T-cell (primary cell): Measurements from ENCODE around the gene OBP2B. TPM values are rescaled to one million over a fixed set of nuclear protein-coding genes. Genes with fewer than 3 reads are reported as not detected.

Source experiments
- ATAC-seq, 4 experiments: fragments of 200-7000 bp in 3 of 4; fragments of 150-1000 bp in 1 of 4; cut with Tn5 transposase; replicated peaks in 1 of 4; 1 replicate in 3 of 4; 2 replicates in 1 of 4; pipeline ENCODE4 v1.10.0; 2021; ENCODE audit warnings: moderate library complexity in 3 of 4, mild to moderate bottlenecking in 2 of 4, moderate number of reproducible peaks in 1 of 4
- CTCF ChIA-PET, 2 donors: fragments of 300-600 bp; sonication (Branson Sonifier 250); formaldehyde crosslinking; loops; one replicate each; lab custom pipeline; 2022; ENCODE audit warnings: antibody characterized with exemption in 2 of 2; lab: Charles Lee
- POLR2A ChIA-PET, 2 donors: fragments of 300-600 bp; sonication (Branson Sonifier 250); formaldehyde crosslinking; loops; one replicate each; lab custom pipeline; 2022; ENCODE audit warnings: antibody characterized with exemption in 2 of 2; lab: Charles Lee
- DNase-seq, 35 experiments: peaks; one replicate each; pipeline versions ENCODE4 v3.0.0 to v3.0.0-alpha.2; 2013 to 2023
- H3K27ac ChIP-seq: one replicate; pipeline ENCODE4 v1.5.1; 2013; ENCODE audit warnings: low read length
- H3K27me3 ChIP-seq, 2 experiments: replicated peaks in 1 of 2; 1 replicate in 1 of 2; 2 replicates in 1 of 2; pipeline versions ENCODE4 v1.6.1 to v1.7.0; 2013; ENCODE audit warnings: low read length in 1 of 2, mixed read lengths in 1 of 2; ENCODE audit not compliant: control insufficient read depth in 2 of 2, insufficient read depth in 2 of 2; ENCODE audit errors: extremely low read depth in 1 of 2
- H3K36me3 ChIP-seq, 2 donors: 1 replicate in 1 of 2; 2 replicates in 1 of 2; pipeline versions ENCODE4 v1.6.1 to v1.7.0; 2013; ENCODE audit warnings: low read length in 1 of 2; ENCODE audit not compliant: control insufficient read depth in 2 of 2, insufficient read depth in 1 of 2; ENCODE audit errors: extremely low read depth in 1 of 2
- H3K4me1 ChIP-seq, 2 experiments: 1 replicate in 1 of 2; 2 replicates in 1 of 2; pipeline versions ENCODE4 v1.6.1 to v1.7.0; 2013; ENCODE audit warnings: low read length in 2 of 2, mixed read lengths in 1 of 2; ENCODE audit not compliant: insufficient read depth in 2 of 2, control insufficient read depth in 1 of 2; ENCODE audit errors: extremely low read depth in 1 of 2
- H3K4me3 ChIP-seq, 2 donors: 1 replicate in 1 of 2; 2 replicates in 1 of 2; pipeline versions ENCODE4 v1.5.1 to v1.7.0; 2013; ENCODE audit warnings: mild to moderate bottlenecking in 2 of 2, low read length in 1 of 2, moderate library complexity in 1 of 2; ENCODE audit not compliant: control insufficient read depth in 1 of 2; ENCODE audit errors: extremely low read depth in 1 of 2
- H3K9me3 ChIP-seq: 2 replicates; pipeline ENCODE4 v1.7.0; 2013
- H3K27ac Mint-ChIP-seq, 2 donors: one replicate each; pipeline ENCODE4 v1.8.0; 2020 to 2021; ENCODE audit warnings: mild to moderate bottlenecking in 2 of 2, mixed read lengths in 2 of 2
- H3K27me3 Mint-ChIP-seq, 2 donors: one replicate each; pipeline ENCODE4 v1.8.0; 2021 to 2022; ENCODE audit warnings: mixed read lengths in 2 of 2
- H3K36me3 Mint-ChIP-seq: one replicate; pipeline ENCODE4 v1.8.0; 2021; ENCODE audit warnings: mixed read lengths
- H3K4me1 Mint-ChIP-seq, 3 donors: one replicate each; pipeline ENCODE4 v1.8.0; 2020 to 2022; ENCODE audit warnings: mixed read lengths in 3 of 3, mild to moderate bottlenecking in 1 of 3
- H3K4me3 Mint-ChIP-seq, 3 donors: one replicate each; pipeline ENCODE4 v1.8.0; 2020 to 2022; ENCODE audit warnings: mild to moderate bottlenecking in 3 of 3, mixed read lengths in 3 of 3, moderate library complexity in 3 of 3
- H3K9me3 Mint-ChIP-seq, 3 donors: one replicate each; pipeline ENCODE4 v1.8.0; 2020 to 2022; ENCODE audit warnings: mixed read lengths in 3 of 3
- WGBS: methylation state at CpG from one replicate; pipeline ENCODE4 v1.1.5; 2013; ENCODE audit warnings: missing lambda C conversion rate; ENCODE audit not compliant: insufficient coverage; 5-methylcytosine and 5-hydroxymethylcytosine counted together
- total RNA-seq, 35 experiments: library from RNA in 6 of 35; stranded (reverse) in 6 of 35; fragments of 120-200 nt in 1 of 35; gene quantifications; one replicate each; pipeline versions ENCODE4 v1.2.1 to v1.2.4 and lab custom pipeline; 2013 to 2026

Gene OBP2B
- total RNA-seq, 5 donors from 2014 or later (not counting 1 experiment from before 2014, with no cell fraction given), result not detected

DNA sequence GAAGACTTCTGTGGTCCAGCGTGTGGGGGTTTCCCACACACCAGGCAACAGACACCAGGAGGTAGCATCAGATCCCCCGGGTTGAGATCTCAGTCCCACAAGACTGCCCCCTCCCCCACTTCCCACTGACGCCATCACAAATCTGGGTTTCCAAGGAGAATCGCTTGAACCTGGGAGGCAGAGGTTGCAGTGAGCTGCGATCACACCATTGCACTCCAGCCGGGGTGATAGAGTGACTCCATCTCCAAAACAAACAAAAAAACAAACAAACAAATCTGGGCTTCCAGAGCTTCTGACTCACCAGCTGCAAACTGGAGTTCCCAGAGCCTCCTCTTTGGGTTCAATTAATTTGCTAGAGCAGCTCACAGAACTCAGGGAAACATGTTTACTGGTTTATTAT lies 40.6 kb downstream of the OBP2B start:
- H3K4me3 ChIP-seq, result no peak overlapping the region
- peaks cover 0 to 18% of the 10 kb centered on the region in 2 experiments for H3K27me3 ChIP-seq
- Mint-ChIP-seq H3K4me1 (peaks cover 0 to 5% (median 3%) of the 10 kb centered on the region in 3 donors), H3K27ac (no peak overlapping the region), H3K27me3 (peaks cover 0 to 6% of the 10 kb centered on the region in 2 donors), H3K4me3 (no peak overlapping the region), H3K9me3 (no peaks in the 10 kb centered on the region), H3K36me3 (no peaks in the 10 kb centered on the region)
- peaks cover 0 to 10% of the 10 kb centered on the region in 2 experiments for H3K4me1 ChIP-seq
- H3K9me3 ChIP-seq, result no peaks in the 10 kb centered on the region
- H3K27ac ChIP-seq, result no peak overlapping the region
- H3K36me3 ChIP-seq, result no peaks in the 10 kb centered on the region
- ChIA-PET CTCF (no interaction called here), POLR2A (interaction anchor here in 1 of 2 donors (0.6 kb wide), 1 partner anchor 1929 kb away, joined by 5 read pairs; no protein-coding TSS in a partner anchor)
- WGBS, result 62% methylated on average over 6 of the region's 6 CpGs
- ATAC-seq (no peak), DNase-seq (no peak)

DNA sequence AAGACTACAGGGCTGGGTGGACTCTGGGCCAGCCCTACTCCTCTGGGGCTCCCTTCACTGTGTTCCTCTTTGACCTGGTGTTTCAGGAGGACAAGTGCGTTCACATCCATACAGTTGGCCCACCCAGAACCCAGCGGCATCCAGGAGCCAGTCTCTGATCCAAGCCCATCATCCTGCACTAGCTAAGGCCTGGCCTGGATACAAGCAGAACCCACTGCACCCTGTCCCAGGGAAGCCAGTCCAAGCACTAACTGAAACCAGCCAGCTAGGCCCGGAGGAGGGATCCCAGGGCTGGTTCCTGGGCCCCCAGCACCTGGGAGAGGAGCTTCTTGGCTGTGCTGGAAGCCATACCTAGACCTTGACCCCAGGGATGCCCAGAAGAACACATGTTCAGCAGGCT lies 41.3 kb downstream of the OBP2B start:
- Mint-ChIP-seq H3K36me3 (no peaks in the 10 kb centered on the region), H3K9me3 (no peaks in the 10 kb centered on the region), H3K4me1 (peaks cover 0 to 5% (median 3%) of the 10 kb centered on the region in 3 donors), H3K4me3 (no peak overlapping the region), H3K27me3 (peaks cover 0 to 6% of the 10 kb centered on the region in 2 donors), H3K27ac (no peak overlapping the region)
- WGBS, result 83% methylated on average over 3 of the region's 3 CpGs
- no peaks in the 10 kb centered on the region for H3K9me3 ChIP-seq
- H3K27me3 ChIP-seq, result peaks cover 0 to 24% of the 10 kb centered on the region in 2 experiments
- H3K36me3 ChIP-seq, result no peaks in the 10 kb centered on the region
- H3K4me3 ChIP-seq, result no peak overlapping the region
- ATAC-seq (no peak), DNase-seq (no peak)
- CTCF ChIA-PET, result interaction anchor here in 1 of 2 donors (1.2 kb wide), 1 partner anchor 8 kb away, joined by 5 read pairs; no protein-coding TSS in a partner anchor
- peaks cover 0 to 17% of the 10 kb centered on the region in 2 experiments for H3K4me1 ChIP-seq
- POLR2A ChIA-PET, result interaction anchor here in 1 of 2 donors (0.6 kb wide), 1 partner anchor 1930 kb away, joined by 5 read pairs; no protein-coding TSS in a partner anchor
- no peak overlapping the region for H3K27ac ChIP-seq

DNA sequence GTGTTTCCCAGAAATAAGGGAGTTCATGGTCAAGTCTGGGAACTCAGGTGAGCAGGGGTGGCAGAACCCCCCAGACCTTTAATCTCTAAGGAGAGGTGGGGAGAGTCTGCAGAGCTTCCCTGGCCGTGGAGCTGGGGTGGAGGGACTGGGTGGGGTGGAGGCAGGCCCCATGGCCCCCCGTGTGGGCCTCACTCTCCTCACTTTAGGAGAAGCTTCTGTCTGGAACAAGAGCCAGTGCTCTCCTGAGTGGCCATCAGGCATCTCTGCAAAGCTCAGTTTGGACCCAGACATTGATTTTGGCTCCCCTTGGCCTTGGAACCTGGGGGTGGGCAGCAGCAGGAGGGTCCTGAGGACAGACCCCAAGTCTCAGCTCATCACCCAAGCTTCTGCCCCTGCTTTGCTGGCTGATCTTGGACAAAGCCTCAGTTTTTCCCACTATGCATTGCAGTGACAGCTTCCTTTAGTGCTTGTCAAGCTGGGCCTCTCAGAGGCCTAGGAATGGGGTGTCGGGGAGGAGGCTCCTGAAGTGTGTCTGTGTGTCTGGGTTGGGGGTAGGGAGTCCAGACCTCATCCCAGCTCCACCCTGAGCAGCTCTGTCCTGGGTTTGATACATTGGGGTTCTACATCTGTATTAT lies 41.8 kb downstream of the OBP2B start:
- DNase-seq (no peak), ATAC-seq (no peak)
- Histone ChIP-seq H3K27ac (no peak overlapping the region), H3K9me3 (no peaks in the 10 kb centered on the region), H3K36me3 (no peaks in the 10 kb centered on the region), H3K27me3 (peaks cover 0 to 26% of the 10 kb centered on the region in 2 experiments), H3K4me1 (peaks cover 0 to 18% of the 10 kb centered on the region in 2 experiments), H3K4me3 (no peak overlapping the region)
- Mint-ChIP-seq H3K27ac (no peak overlapping the region), H3K9me3 (no peaks in the 10 kb centered on the region), H3K4me1 (peaks cover 0 to 6% (median 3%) of the 10 kb centered on the region in 3 donors), H3K27me3 (peaks cover 0 to 6% of the 10 kb centered on the region in 2 donors), H3K4me3 (no peak overlapping the region), H3K36me3 (no peaks in the 10 kb centered on the region)
- ChIA-PET POLR2A (interaction anchor here (0.5 to 0.6 kb wide), 2 partner anchors 14 to 18 kb away, joined by 3 to 4 read pairs; no protein-coding TSS in a partner anchor), CTCF (interaction anchor here in 1 of 2 donors (0.7 to 1.2 kb wide), 2 partner anchors 8 to 33 kb away, joined by 3 to 5 read pairs; no protein-coding TSS in a partner anchor)
- 49% methylated on average over 2 of the region's 3 CpGs for WGBS

DNA sequence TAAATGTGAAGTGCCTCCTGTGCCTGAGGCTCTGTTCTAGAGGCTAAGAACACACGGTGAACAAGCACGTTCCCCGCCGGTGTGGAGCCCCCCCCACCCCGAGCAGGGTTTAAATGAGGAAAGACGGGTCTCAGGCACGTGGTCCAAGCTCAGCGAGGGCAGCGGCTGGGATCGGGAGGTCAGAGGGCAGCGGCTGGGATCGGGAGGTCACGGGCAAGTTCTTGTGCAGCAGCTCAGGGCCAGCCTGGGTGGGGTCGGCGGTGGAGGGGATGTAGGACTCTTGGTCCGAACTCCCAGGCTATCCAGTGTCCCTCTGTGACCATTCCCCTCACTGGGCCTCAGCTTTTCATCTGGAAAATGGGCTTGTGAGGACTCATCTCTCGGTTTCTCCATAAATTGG lies 42.7 kb downstream of the OBP2B start:
- 86% methylated on average over 14 of the region's 17 CpGs for WGBS
- no peaks in the 10 kb centered on the region for H3K36me3 ChIP-seq
- H3K4me3 ChIP-seq, result no peak overlapping the region
- ATAC-seq, result no peak
- Mint-ChIP-seq H3K4me1 (peaks cover 0 to 11% (median 3%) of the 10 kb centered on the region in 3 donors), H3K27me3 (peaks cover 0 to 3% of the 10 kb centered on the region in 2 donors), H3K27ac (no peak overlapping the region), H3K9me3 (no peaks in the 10 kb centered on the region), H3K4me3 (no peak overlapping the region), H3K36me3 (no peaks in the 10 kb centered on the region)
- ChIA-PET POLR2A (interaction anchor here in 1 of 2 donors (0.6 kb wide), 2 partner anchors 313 to 894 kb away, joined by 3 to 5 read pairs; no protein-coding TSS in a partner anchor), CTCF (interaction anchor here in 1 of 2 donors (0.7 kb wide), 1 partner anchor 34 kb away, joined by 3 read pairs; no protein-coding TSS in a partner anchor)
- H3K27ac ChIP-seq, result no peak overlapping the region
- peaks cover 0 to 29% of the 10 kb centered on the region in 2 experiments for H3K27me3 ChIP-seq
- peaks cover 0 to 18% of the 10 kb centered on the region in 2 experiments for H3K4me1 ChIP-seq
- no peak for DNase-seq
- H3K9me3 ChIP-seq, result no peaks in the 10 kb centered on the region

DNA sequence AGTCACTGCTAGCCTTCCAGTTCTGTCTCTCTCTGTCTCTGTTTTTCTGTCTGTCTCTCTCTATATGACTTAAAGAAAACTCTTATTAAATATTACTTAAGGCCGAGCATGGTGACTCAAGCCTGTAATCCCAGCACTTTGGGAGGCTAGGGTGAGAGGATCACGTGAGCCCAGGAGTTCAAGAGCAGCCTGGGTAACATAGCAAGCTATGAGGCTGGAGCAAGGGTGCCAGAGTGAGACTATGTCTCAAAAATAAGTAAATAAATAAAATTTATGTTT lies 43.7 kb downstream of the OBP2B start:
- Histone ChIP-seq H3K9me3 (no peaks in the 10 kb centered on the region), H3K27ac (no peak overlapping the region), H3K4me1 (peaks cover 0 to 18% of the 10 kb centered on the region in 2 experiments), H3K36me3 (no peaks in the 10 kb centered on the region), H3K4me3 (no peak overlapping the region), H3K27me3 (peaks cover 0 to 23% of the 10 kb centered on the region in 2 experiments)
- ChIA-PET POLR2A (no interaction called here), CTCF (no interaction called here)
- Mint-ChIP-seq H3K4me3 (no peak overlapping the region), H3K27ac (no peak overlapping the region), H3K27me3 (peaks cover 0 to 3% of the 10 kb centered on the region in 2 donors), H3K36me3 (no peaks in the 10 kb centered on the region), H3K4me1 (peaks cover 0 to 17% (median 5%) of the 10 kb centered on the region in 3 donors), H3K9me3 (no peaks in the 10 kb centered on the region)
- DNase-seq, result no peak
- ATAC-seq, result no peak
- WGBS, result no CpG with 5 or more reads among the region's 2 CpGs

DNA sequence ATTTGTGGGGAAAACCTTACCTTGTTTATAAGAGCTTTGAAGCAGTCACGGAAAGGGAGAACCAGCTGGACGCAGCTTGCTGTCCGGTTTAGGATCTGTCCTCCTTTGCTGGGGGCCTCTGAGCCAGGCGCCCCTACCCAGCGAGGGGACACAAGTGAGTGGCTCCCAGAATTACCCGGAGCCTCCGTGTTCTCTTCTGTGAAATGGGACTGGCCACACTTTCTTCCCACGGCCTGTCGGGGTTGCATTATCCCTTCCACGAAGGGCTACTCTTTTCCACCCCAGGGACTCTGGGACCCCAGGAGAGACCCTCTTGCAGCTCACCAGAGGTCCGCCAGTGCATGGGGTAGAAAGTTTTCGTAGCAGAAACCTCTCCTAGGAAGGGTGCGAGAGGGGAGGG lies 44.9 kb downstream of the OBP2B start:
- peaks cover 0 to 23% of the 10 kb centered on the region in 2 experiments for H3K27me3 ChIP-seq
- no peaks in the 10 kb centered on the region for H3K9me3 ChIP-seq
- ATAC-seq (no peak), DNase-seq (no peak)
- Mint-ChIP-seq H3K9me3 (no peaks in the 10 kb centered on the region), H3K36me3 (no peaks in the 10 kb centered on the region), H3K27ac (no peak overlapping the region), H3K4me1 (peaks cover 0 to 18% (median 5%) of the 10 kb centered on the region in 3 donors), H3K27me3 (peaks cover 0 to 2% of the 10 kb centered on the region in 2 donors), H3K4me3 (peak overlapping the region; percentile 54 to 71 (median 64))
- peak overlapping the region; percentile 48 to 55 for H3K4me3 ChIP-seq
- WGBS, result 71% methylated on average over 8 of the region's 13 CpGs
- no peak overlapping the region for H3K27ac ChIP-seq
- ChIA-PET POLR2A (no interaction called here), CTCF (interaction anchor here in 1 of 2 donors (0.6 kb wide), 1 partner anchor 426 kb away, joined by 3 read pairs; no protein-coding TSS in a partner anchor)
- H3K4me1 ChIP-seq, result peaks cover 0 to 18% of the 10 kb centered on the region in 2 experiments
- no peaks in the 10 kb centered on the region for H3K36me3 ChIP-seq
